HepG2 (cell line): ENCODE data around the gene LRR1. TPM values are rescaled to one million over a fixed set of nuclear protein-coding genes. Genes with fewer than 3 reads are reported as not detected.
A peak's percentile ranks its signal among the peaks of the same experiment; 100 is the strongest.

Source experiments
- AGO1 ChIP-seq: fragments of 200-400 bp; formaldehyde crosslinking; IDR thresholded peaks from 2 replicates; pipeline ENCODE4 v1.6.1; 2017; ENCODE audit warnings: mild to moderate bottlenecking, low read depth, low read length, moderate library complexity; ENCODE audit not compliant: poor library complexity, severe bottlenecking
- ATF6 ChIP-seq: sonication (generic); formaldehyde crosslinking; conservative IDR thresholded peaks from 2 replicates; pipeline ENCODE4 v1.4.0; 2020; ENCODE audit warnings: missing genetic modification reagents
- FOSL2 ChIP-seq: sonication (generic); formaldehyde crosslinking; IDR thresholded peaks from 2 replicates; pipeline ENCODE4 v1.4.0; 2020; ENCODE audit warnings: missing genetic modification reagents
- MYPOP ChIP-seq: sonication (generic); formaldehyde crosslinking; IDR thresholded peaks from 2 replicates; pipeline ENCODE4 v1.8.1; 2023; ENCODE audit warnings: mild to moderate bottlenecking, moderate library complexity, missing genetic modification reagents
- SALL2 ChIP-seq: sonication (generic); formaldehyde crosslinking; IDR thresholded peaks from 2 replicates; pipeline ENCODE4 v1.8.1; 2023; ENCODE audit warnings: mild to moderate bottlenecking, missing genetic modification reagents, inconsistent platforms
- SIX1 ChIP-seq: sonication (generic); formaldehyde crosslinking; IDR thresholded peaks from 2 replicates; pipeline ENCODE4 v1.4.0; 2020; ENCODE audit warnings: missing genetic modification reagents, borderline replicate concordance
- SIX4 ChIP-seq: sonication (generic); formaldehyde crosslinking; IDR thresholded peaks from 2 replicates; pipeline ENCODE4 v1.4.0; 2020; ENCODE audit warnings: missing genetic modification reagents
- SNAPC5 ChIP-seq: sonication (generic); formaldehyde crosslinking; IDR thresholded peaks from 2 replicates; pipeline ENCODE4 v1.8.1; 2023; ENCODE audit warnings: mild to moderate bottlenecking, missing genetic modification reagents, borderline replicate concordance
- SOX13 ChIP-seq, 3 experiments: fragments of 450-650 bp in 1 of 3; sonication (generic) in 1 of 3; formaldehyde crosslinking in 1 of 3; IDR thresholded peaks in 2 of 3; conservative IDR thresholded peaks in 1 of 3; 2 replicates each; pipeline versions ENCODE4 v1.5.0 to v1.6.1; 2016 to 2020; ENCODE audit warnings: antibody characterized with exemption in 1 of 3, mild to moderate bottlenecking in 1 of 3, missing compliant biosample characterization in 1 of 3, missing genetic modification reagents in 1 of 3, moderate library complexity in 1 of 3
- SP5 ChIP-seq: IDR thresholded peaks from 2 replicates; pipeline ENCODE4 v1.6.1; 2016; ENCODE audit warnings: low read depth, borderline replicate concordance
- SRSF4 ChIP-seq: fragments of 200-400 bp; formaldehyde crosslinking; IDR thresholded peaks from one replicate; pipeline ENCODE4 v1.6.1; 2018; ENCODE audit warnings: mild to moderate bottlenecking, low read depth, low read length, moderate library complexity; ENCODE audit not compliant: poor library complexity, severe bottlenecking
- TCF7L2 ChIP-seq: IDR thresholded peaks from 2 replicates; pipeline ENCODE4 v1.6.1; 2011; ENCODE audit warnings: mild to moderate bottlenecking, low read depth, low read length, moderate library complexity
- TEAD3 ChIP-seq: optimal IDR thresholded peaks from 2 replicates; pipeline ENCODE3; 2016; ENCODE audit warnings: borderline replicate concordance
- TFAP4 ChIP-seq: sonication (generic); IDR thresholded peaks from 2 replicates; pipeline ENCODE4 v1.6.1; 2016; ENCODE audit warnings: low read depth, borderline replicate concordance
- YY1 ChIP-seq: IDR thresholded peaks from 2 replicates; pipeline ENCODE4 v1.6.1; 2011; ENCODE audit warnings: low read length, low read depth, moderate library complexity, mild to moderate bottlenecking; ENCODE audit not compliant: insufficient read depth, insufficient replicate concordance
- ZBTB7B ChIP-seq: sonication (generic); formaldehyde crosslinking; IDR thresholded peaks from 2 replicates; pipeline ENCODE4 v1.4.0; 2020; ENCODE audit warnings: missing genetic modification reagents
- ZNF121 ChIP-seq: sonication (generic); formaldehyde crosslinking; IDR thresholded peaks from 2 replicates; pipeline ENCODE4 v1.5.0; 2020; ENCODE audit warnings: mild to moderate bottlenecking, missing genetic modification reagents
- ZNF160 ChIP-seq: sonication (generic); formaldehyde crosslinking; IDR thresholded peaks from 2 replicates; pipeline ENCODE4 v1.8.0; 2022; ENCODE audit warnings: mild to moderate bottlenecking, inconsistent platforms, missing genetic modification reagents
- ZNF253 ChIP-seq: sonication (generic); formaldehyde crosslinking; IDR thresholded peaks from 2 replicates; pipeline ENCODE4 v1.8.0; 2022; ENCODE audit warnings: mild to moderate bottlenecking, missing genetic modification reagents, borderline replicate concordance
- ZNF296 ChIP-seq: sonication (generic); formaldehyde crosslinking; conservative IDR thresholded peaks from 2 replicates; pipeline ENCODE4 v1.5.0; 2020; ENCODE audit warnings: mild to moderate bottlenecking, missing genetic modification reagents
- ZNF350 ChIP-seq: sonication (generic); formaldehyde crosslinking; IDR thresholded peaks from 2 replicates; pipeline ENCODE4 v1.4.0; 2020; ENCODE audit warnings: mild to moderate bottlenecking, low read depth, missing genetic modification reagents, borderline replicate concordance
- ZNF510 ChIP-seq: sonication (generic); formaldehyde crosslinking; IDR thresholded peaks from 2 replicates; pipeline ENCODE4 v1.4.0; 2020; ENCODE audit warnings: low read depth, mild to moderate bottlenecking, missing genetic modification reagents
- ZNF549 ChIP-seq: sonication (generic); formaldehyde crosslinking; IDR thresholded peaks from 2 replicates; pipeline ENCODE4 v1.5.0; 2020; ENCODE audit warnings: missing genetic modification reagents
- ZNF552 ChIP-seq: sonication (generic); formaldehyde crosslinking; IDR thresholded peaks from 2 replicates; pipeline ENCODE4 v1.9.0; 2022; ENCODE audit warnings: missing genetic modification reagents, mild to moderate bottlenecking, borderline replicate concordance
- ZNF556 ChIP-seq: sonication (generic); formaldehyde crosslinking; IDR thresholded peaks from 2 replicates; pipeline ENCODE4 v1.4.0; 2020; ENCODE audit warnings: mild to moderate bottlenecking, missing genetic modification reagents, borderline replicate concordance
- ZZZ3 ChIP-seq: sonication (generic); formaldehyde crosslinking; IDR thresholded peaks from 2 replicates; pipeline ENCODE4 v1.4.0; 2020; ENCODE audit warnings: missing genetic modification reagents, mild to moderate bottlenecking, borderline replicate concordance
- polyA plus RNA-seq, 8 experiments: library from polyadenylated mRNA; depleted of rRNA in 3 of 8; stranded (reverse) in 7 of 8; unstranded in 1 of 8; fragments of >200 nt; fragmentation: Illumina TruSeq in 4 of 8; extraction: Trizol in 4 of 8; gene quantifications; 2 replicates each; pipeline versions ENCODE4 v1.2.1 to v1.2.3, GENCODE V29; 2011 to 2016; ENCODE audit warnings: low read depth in 4 of 8, missing spikeins in 1 of 8, mixed read lengths in 1 of 8; ENCODE audit not compliant: insufficient read depth in 1 of 8
- total RNA-seq, 5 experiments: library from RNA; depleted of rRNA; stranded (reverse); fragments of >200 nt; fragmentation: Illumina TruSeq; extraction: Trizol; gene quantifications; 2 replicates each; pipeline ENCODE4 v1.2.3, GENCODE V29; 2016; ENCODE audit warnings: low read depth in 1 of 5

Gene LRR1
- total and polyA plus RNA-seq, 2 of the 13 experiments (the other 11 are each of a cell fraction or from before 2014, with no cell fraction given) = 7.0 to 36.2 TPM

GRCh38 chr14:49641697-49642129 lies 43.0 kb downstream of the LRR1 start (continued):
- TF ChIP-seq SALL2 (CRISPR knock-in tag) = no peak
- peak; percentile 46; the same call in 1 of the 2 replicates for TF ChIP-seq ZNF556
- TF ChIP-seq SIX4 (CRISPR knock-in tag) = no peak
- no peak for TF ChIP-seq ZNF296
- TF ChIP-seq SIX1 = 0 out of 2 replicates have a peak, but pooled peaks have one; percentile 10
- no peak for TF ChIP-seq ZNF160
- peak; percentile 70; the same call in 1 of the 2 replicates for TF ChIP-seq ZNF350 (CRISPR knock-in tag)
- TF ChIP-seq ZNF549 (CRISPR knock-in tag) = no peak
- TF ChIP-seq SNAPC5 (CRISPR knock-in tag) = no peak
- TF ChIP-seq ZNF121 (CRISPR knock-in tag) = peak; percentile 63; the same call in 1 of the 2 replicates
- TF ChIP-seq YY1 = peak; percentile 43
- no peak for TF ChIP-seq ZNF253 (CRISPR knock-in tag)
- TF ChIP-seq AGO1 = no peak
- no peak for TF ChIP-seq SRSF4
- peak; percentile 67 for TF ChIP-seq FOSL2 (CRISPR knock-in tag)
- TF ChIP-seq MYPOP = peak; percentile 69; the same call in 1 of the 2 replicates
- peak; percentile 61; the same call in 1 of the 2 replicates for TF ChIP-seq SOX13 (IDR thresholded peaks at IDR 0.05)
- peak in 1 of 2 experiments; percentile 86; a peak in 2 of 4 replicates for TF ChIP-seq SOX13 (CRISPR knock-in tag; conservative IDR thresholded peaks at IDR 0.05 in 1 of 2, IDR thresholded peaks at IDR 0.05 in 1 of 2)
- no peak for TF ChIP-seq ATF6 (CRISPR knock-in tag)
- no peak; the same call in 1 of the 2 replicates for TF ChIP-seq SP5 (CRISPR knock-in tag)
- no peak for TF ChIP-seq TCF7L2
- peak; percentile 37 for TF ChIP-seq TEAD3 (CRISPR knock-in tag)
- peak; percentile 100 for TF ChIP-seq TFAP4
- TF ChIP-seq ZNF510 = no peak
- no peak for TF ChIP-seq ZZZ3 (CRISPR knock-in tag)
- TF ChIP-seq ZBTB7B (CRISPR knock-in tag) = no peak
- no peak for TF ChIP-seq ZNF552 (CRISPR knock-in tag)
